GM21390 (cell line): ENCODE measurements around the gene GGACT.

ENCODE experiments used
- ATAC-seq: cut with Tn5 transposase; IDR thresholded peaks from one replicate; pipeline ENCODE4 v1.9.1; 2021; ENCODE audit not compliant: unreplicated experiment

The GGACT gene

DNA sequence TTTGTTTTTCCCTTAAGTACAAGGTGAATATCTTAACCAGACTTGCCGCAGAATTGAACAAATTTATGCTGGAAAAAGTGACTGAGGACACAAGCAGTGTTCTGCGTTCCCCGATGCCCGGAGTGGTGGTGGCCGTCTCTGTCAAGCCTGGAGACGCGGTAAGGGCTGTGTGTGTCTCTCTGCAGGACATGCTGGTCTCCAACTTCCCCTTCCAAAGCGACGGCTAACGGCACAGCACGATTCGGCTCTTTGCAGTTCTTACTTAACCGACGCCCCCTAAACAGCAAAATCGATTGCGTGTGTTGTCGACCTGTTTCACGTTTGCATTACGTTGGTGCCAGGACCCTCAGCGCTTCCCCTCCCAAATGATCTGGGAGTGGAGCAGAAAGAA is 73.2 kb downstream of the GGACT start:
- no peak for ATAC-seq

- ATAC-seq: peak; percentile 95
These were observed 73.7 kb downstream of the GGACT start for GRCh38 chr13:100514788-100515409.

GRCh38 chr13:100513987-100514670 is 74.5 kb downstream of the GGACT start:
- ATAC-seq: no peak

DNA sequence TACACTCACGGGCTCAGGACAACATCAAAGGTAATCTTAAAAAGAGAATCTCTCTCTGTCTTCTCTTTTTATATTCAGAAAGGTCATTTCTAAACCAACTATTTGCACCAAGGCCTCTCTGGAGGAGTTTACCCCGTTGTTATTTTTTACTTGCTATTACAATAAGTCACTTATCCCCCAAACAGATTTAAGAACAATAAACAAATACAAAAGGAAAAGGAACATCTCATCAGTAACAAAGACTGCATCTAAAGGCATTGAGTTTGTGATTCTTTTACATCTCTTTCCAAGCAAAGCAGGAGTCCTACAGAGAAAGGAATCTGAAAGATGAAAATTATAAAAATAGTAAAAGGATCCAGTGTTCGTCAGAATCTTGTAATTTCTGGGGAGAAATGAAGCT is 75.4 kb downstream of the GGACT start:
- no peak for ATAC-seq

GRCh38 chr13:100512422-100512821 is 76.2 kb downstream of the GGACT start:
- ATAC-seq: no peak

GRCh38 chr13:100511466-100511865 is 77.1 kb downstream of the GGACT start:
- no peak for ATAC-seq

GRCh38 chr13:100510208-100510957 is 78.2 kb downstream of the GGACT start:
- no peak for ATAC-seq

GRCh38 chr13:100508996-100509395 is 79.6 kb downstream of the GGACT start:
- no peak for ATAC-seq

- ATAC-seq: no peak
These were observed 80.1 kb downstream of the GGACT start for GRCh38 chr13:100508455-100508854.

DNA sequence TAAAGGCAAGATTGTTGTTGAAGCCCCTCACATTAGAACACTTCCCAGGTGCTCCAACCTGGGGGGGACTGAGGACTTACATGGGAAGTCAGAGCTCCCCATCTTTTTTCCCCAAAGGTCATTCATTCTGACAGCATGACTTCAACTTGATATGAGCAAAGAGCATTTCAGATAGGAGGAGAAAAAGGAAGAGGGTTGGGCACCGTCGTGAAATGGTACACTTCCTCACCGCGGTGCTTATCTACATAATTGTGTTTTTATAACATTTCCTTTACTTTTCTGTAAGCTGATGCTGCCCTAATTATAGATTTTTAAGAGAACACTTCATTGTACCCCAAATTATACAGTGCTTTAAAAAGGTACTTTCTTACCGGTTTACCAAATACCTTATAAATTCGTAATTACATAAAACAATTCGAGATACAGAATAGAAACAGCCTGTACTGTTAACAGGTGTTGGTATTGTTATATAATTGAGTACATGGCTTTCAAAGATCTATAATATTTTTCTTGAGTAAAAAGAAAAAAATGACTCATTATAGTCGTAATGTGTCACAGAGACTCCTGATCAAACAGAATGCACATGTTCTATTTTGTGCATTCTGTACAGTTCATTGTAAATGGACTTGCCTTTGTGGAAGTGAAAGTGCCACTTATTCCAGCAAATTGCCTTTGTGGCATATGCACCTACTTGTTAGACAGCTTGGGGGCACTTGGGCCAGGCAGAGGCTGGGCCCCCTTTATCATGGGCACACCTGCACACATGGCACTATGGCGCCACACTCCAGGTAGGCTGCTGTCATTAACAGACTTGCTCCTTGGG is 81.8 kb downstream of the GGACT start:
- peak; percentile 33 for ATAC-seq

GRCh38 chr13:100506154-100506553 is 82.4 kb downstream of the GGACT start:
- peak; percentile 66 for ATAC-seq

DNA sequence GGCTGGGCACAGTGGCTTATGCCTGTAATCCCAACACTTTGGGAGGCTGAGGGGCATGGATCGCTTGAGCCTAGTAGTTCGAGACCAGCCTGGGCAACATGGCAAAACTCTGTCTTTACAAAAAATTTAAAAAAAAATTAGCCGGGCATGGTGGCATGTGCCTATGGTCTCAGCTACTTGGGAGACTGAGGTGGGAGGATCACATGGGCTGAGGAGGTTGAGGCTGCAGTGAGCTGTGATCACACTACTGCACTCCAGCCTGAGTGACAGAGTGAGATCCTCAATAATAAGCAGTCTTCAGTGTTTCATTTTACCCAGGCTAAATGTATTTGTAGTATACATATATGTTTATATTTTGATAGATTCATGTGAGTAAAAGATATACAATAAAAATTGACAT is 85.0 kb downstream of the GGACT start:
- ATAC-seq: no peak

- no peak for ATAC-seq
These were observed 86.1 kb downstream of the GGACT start for GRCh38 chr13:100502446-100502845.

- no peak for ATAC-seq
These were observed 91.2 kb downstream of the GGACT start for GRCh38 chr13:100497389-100497788.

- no peak for ATAC-seq
These were observed 93.1 kb downstream of the GGACT start for GRCh38 chr13:100495455-100495854.

GRCh38 chr13:100493418-100493817 is 95.2 kb downstream of the GGACT start:
- no peak for ATAC-seq

DNA sequence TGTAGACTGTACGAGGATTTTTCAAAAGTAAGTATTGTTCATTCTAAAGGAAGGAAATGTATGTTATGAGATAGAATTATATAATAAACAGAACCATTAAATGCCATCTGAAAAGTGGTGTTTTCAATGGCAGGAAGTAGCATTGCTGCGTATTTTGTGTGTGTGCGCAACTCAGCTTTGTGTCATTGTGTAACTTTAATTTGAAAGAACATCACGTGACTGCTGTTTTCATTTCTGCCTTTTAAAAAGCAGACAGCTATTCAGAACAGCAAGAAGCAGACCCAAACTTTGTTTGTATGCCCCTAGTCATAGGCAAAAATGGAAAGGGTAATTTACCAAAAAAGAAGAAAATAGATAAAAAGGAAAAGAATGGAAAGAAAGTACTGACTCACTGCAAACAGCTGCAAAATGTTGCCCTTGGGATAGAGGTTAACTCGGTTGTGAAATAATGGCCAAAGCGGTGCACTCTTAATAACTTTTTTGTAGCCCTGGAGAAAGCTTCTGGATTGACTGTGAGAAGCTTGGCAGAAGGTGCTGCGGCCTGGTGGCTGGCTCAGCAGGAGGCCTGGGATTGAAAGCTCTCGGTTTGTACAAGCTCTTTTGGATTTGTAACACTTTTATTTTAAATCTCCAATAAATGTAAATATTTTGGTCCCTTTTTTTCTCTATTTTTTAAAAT is 97.3 kb downstream of the GGACT start:
- no peak for ATAC-seq

DNA sequence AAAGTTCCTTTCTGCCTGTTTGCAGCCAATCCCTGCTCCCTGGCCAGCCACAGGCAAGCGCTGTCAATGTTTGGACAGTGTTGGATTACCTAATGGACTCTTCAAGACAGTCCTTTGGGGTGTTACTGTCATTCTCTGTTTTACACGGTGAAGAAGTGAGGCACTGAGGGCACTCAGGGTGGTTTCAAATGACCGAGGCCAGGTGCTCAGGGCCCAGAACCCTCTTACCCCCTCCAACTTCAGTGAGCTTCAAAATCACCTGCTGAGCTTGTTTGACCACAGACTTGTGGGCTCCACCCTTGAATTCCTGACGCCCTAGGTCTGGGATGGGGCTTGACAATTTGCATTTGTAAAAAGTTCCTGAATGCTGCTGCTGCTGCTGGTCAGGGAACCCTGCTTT is 97.9 kb downstream of the GGACT start:
- ATAC-seq: no peak

DNA sequence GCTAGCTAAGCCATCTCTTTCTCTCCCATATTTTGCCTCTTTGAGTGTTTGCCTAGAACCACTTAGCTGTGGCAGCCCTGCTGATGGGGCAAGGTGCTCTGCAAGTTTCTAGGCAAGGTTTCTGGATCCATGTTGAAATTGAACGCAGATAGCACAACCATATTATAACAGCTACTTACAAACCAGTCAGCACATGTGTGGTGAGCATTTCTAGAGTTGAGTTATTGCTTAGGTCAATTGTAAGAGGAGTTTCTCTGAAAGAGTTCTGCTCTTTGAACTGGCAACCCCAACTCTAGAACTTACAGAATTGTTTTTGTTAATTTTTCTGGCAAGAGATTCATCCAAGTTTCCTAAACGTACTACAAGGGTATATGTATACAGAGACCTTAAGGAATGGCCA is 103.3 kb downstream of the GGACT start:
- no peak for ATAC-seq

DNA sequence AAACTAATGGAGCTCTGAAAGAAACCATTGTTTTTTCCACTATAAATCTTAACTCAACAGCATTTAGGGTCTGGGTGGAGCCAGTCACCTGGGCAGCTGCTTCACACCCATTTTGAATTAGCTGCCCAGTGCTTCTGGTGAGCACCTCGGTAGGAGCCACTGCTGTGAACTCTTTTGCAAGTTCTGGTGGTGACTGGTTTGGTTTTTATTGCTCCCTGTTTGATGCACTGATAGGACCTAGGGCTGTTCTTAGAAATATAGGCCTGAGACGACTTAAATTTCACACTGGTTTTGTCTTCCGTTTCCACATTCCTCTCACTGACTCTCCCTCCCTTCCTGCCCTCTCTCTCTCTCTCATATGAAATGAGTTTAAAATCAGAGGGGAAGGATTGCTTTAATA is 103.9 kb downstream of the GGACT start:
- ATAC-seq: no peak
